ENCODE results near the gene ETF1. TPM values are rescaled to one million over a fixed set of nuclear protein-coding genes. Genes with fewer than 3 reads are reported as not detected.

ETF1 gene
- total and polyA plus RNA-seq, 2 donors (not counting 1 experiment from before 2014, with no cell fraction given) = 10.2 to 50.5 TPM

- H3K4me3 ChIP-seq (ENCODE audit: control extremely low read depth in 1 of 5, extremely low read depth in 1 of 5, insufficient read depth in 1 of 5, low read depth in 2 of 5, low read length in 4 of 5) = peak overlapping the region; percentile 80 to 98 (median 96)
Observed at GRCh38 chr5:138574744-138575193, 31.7 kb upstream of the ETF1 start.

More at GRCh38 chr5:138574744-138575193, 31.7 kb upstream of the ETF1 start:
- DNase-seq = no peak
- peak overlapping the region; percentile 99 to 100 for H3K27ac ChIP-seq (ENCODE audit: low read length in 2 of 2)
- no peak for ATAC-seq (ENCODE audit: low read depth)
- WGBS (ENCODE audit: insufficient coverage) = 0% methylated on average over 13 of the region's 18 CpGs
- Mint-ChIP-seq H3K27ac (peak overlapping the region; percentile 100), H3K27me3 (no peaks in the 10 kb centered on the region), H3K4me1 (peaks cover 30% of the 10 kb centered on the region), H3K9me3 (ENCODE audit: insufficient read depth) (no peaks in the 10 kb centered on the region), H3K4me3 (peak overlapping the region; percentile 96)
- POLR2A ChIA-PET = interaction anchor here (0.9 to 2.0 kb wide), 7 partner anchors 31 to 829 kb away, joined by 4 to 32 read pairs (median 5); partner anchors contain the start of genes EGR1, ETF1, FAM53C and KDM3B
- H3K79me2 ChIP-seq (ENCODE audit: control insufficient read depth, insufficient read depth, low read length) = peaks cover 48% of the 10 kb centered on the region
- H3K27me3 ChIP-seq (replicated peaks in 1 of 4; ENCODE audit: control extremely low read depth in 1 of 4, control insufficient read depth in 3 of 4, insufficient read depth in 4 of 4, low read length in 3 of 4) = no peaks in the 10 kb centered on the region
- no peaks in the 10 kb centered on the region for H3K9me3 ChIP-seq (ENCODE audit: control extremely low read depth in 1 of 3, control insufficient read depth in 2 of 3, insufficient read depth in 1 of 3, low read length in 2 of 3)
- intact Hi-C loops (cut with micrococcal nuclease) = loop anchor here (1.0 to 10.0 kb wide), 9 partner anchors 31 to 820 kb away; partner anchors contain the start of genes CDC25C, CTNNA1, EGR1 and ETF1
- peak overlapping the region; percentile 80 for H3K4me2 ChIP-seq (replicated peaks; ENCODE audit: low read depth, low read length, poor library complexity, severe bottlenecking)
- H3K4me1 ChIP-seq (ENCODE audit: control insufficient read depth in 2 of 2, insufficient read depth in 2 of 2, low read length in 2 of 2) = peaks cover 16% of the 10 kb centered on the region in 2 donors
- H3K36me3 ChIP-seq (replicated peaks in 1 of 2; ENCODE audit: control extremely low read depth in 1 of 2, control insufficient read depth in 1 of 2, extremely low read depth in 1 of 2, insufficient read depth in 2 of 2, low read length in 1 of 2) = peaks cover 0 to 34% of the 10 kb centered on the region in 2 experiments
- peak overlapping the region; percentile 97 for H3K9ac ChIP-seq (ENCODE audit: low read length)
- H4K20me1 ChIP-seq (ENCODE audit: control insufficient read depth, insufficient read depth, low read length, poor library complexity, severe bottlenecking) = peaks cover 22% of the 10 kb centered on the region
- CTCF ChIA-PET = interaction anchor here (1.9 to 2.7 kb wide), 2 partner anchors 27 to 32 kb away, joined by 8 to 23 read pairs; partner anchors contain the start of gene ETF1
- TF ChIP-seq EZH2 (IDR thresholded peaks at IDR 0.05; ENCODE audit: borderline replicate concordance, insufficient read depth, low read depth, low read length, poor library complexity, severe bottlenecking) = no peak
- peak; percentile 13 for TF ChIP-seq CTCF (IDR thresholded peaks at IDR 0.05)
- H2AFZ ChIP-seq (ENCODE audit: insufficient read depth, low read depth, low read length, poor library complexity, severe bottlenecking) = peak overlapping the region; percentile 85

Measured in B cell (primary cell).